AG04449 (cell line): ENCODE results near the gene RPS3A.

Source experiments
- CTCF ChIA-PET: fragments of 350-600 bp; formaldehyde crosslinking; extraction: SDS; loops from one replicate; lab custom pipeline; 2021; ENCODE audit warnings: antibody characterized with exemption; lab: Yijun Ruan, JAX
- POLR2A ChIA-PET: fragments of 400-600, 350-600 bp; formaldehyde crosslinking; extraction: SDS; loops from one replicate; lab custom pipeline; 2020; ENCODE audit warnings: antibody characterized with exemption, inconsistent platforms; lab: Yijun Ruan, JAX
- DNase-seq: peaks from one replicate; pipeline ENCODE4 v3.0.0-alpha.2; 2010; ENCODE audit warnings: low read depth, low spot score
- H3K4me3 ChIP-seq: 2 replicates; pipeline ENCODE4 v1.5.1; 2011; ENCODE audit warnings: low read depth, mild to moderate bottlenecking, control low read depth, low read length
- TF ChIP-seq, protein P1 (sequence below): IDR thresholded peaks from one replicate; pipeline ENCODE4 v1.5.1; 2011; ENCODE audit warnings: mild to moderate bottlenecking, moderate library complexity, low read length, control low read depth, inconsistent platforms; ENCODE audit not compliant: insufficient read depth; ENCODE audit errors: missing control alignments

RPS3A gene

DNA sequence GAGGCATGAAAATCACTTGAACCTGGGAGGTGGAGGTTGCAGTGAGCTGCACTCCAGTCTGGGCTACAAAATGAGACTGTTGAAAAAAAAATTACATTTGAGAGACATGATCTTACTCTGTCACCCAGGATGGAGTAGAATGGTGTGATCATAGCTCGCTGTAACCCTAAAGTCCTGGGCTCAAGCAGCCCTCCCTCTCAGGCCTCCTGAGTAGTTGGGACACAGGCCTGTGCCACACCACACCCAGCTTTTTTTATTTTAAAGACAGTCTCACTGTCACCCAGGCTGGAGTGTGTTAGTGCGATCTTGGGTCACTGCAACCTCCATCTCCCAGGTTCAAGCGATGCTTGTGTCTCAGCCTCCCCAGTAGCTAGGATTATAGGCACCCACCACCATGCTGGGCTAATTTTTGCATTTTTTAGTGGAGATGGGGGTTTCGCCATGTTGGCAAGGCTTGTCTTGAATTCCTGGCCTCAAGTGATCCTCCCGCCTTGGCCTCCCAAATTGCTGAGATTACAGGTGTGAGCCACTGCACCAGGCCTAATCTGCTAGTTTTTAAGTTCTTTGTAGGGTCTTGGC lies 6.1 kb downstream of the RPS3A start:
- ChIA-PET CTCF (interaction anchor here (2.3 kb wide), 1 partner anchor 12 kb away, joined by 12 read pairs; no protein-coding TSS in a partner anchor), POLR2A (interaction anchor here (1.5 kb wide), 1 partner anchor 12 kb away, joined by 3 read pairs; no protein-coding TSS in a partner anchor)
- no peak overlapping the region for H3K4me3 ChIP-seq
- TF ChIP-seq, protein P1, sequence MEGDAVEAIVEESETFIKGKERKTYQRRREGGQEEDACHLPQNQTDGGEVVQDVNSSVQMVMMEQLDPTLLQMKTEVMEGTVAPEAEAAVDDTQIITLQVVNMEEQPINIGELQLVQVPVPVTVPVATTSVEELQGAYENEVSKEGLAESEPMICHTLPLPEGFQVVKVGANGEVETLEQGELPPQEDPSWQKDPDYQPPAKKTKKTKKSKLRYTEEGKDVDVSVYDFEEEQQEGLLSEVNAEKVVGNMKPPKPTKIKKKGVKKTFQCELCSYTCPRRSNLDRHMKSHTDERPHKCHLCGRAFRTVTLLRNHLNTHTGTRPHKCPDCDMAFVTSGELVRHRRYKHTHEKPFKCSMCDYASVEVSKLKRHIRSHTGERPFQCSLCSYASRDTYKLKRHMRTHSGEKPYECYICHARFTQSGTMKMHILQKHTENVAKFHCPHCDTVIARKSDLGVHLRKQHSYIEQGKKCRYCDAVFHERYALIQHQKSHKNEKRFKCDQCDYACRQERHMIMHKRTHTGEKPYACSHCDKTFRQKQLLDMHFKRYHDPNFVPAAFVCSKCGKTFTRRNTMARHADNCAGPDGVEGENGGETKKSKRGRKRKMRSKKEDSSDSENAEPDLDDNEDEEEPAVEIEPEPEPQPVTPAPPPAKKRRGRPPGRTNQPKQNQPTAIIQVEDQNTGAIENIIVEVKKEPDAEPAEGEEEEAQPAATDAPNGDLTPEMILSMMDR: no peak
- no peak for DNase-seq

DNA sequence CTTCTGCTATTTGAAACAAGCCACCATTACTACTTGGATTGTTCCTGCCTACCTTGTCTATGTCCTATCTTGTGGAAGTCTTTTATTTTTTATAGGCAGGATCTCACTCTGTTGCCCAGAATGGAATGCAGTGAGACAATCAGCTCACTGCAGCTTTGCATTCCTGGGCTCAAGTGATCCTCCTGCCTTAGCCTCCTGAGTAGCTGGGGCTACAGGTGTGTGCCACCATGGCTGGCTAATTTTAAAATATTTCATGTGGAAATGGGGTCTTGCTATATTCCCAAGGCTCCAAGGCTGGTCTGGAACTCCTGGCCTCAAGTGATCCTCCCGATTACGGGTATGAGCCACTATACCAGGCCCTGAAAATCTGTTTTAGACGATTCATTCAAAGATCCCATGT lies 7.6 kb downstream of the RPS3A start:
- TF ChIP-seq, protein P1: no peak
- POLR2A ChIA-PET: no interaction called here
- DNase-seq: no peak
- CTCF ChIA-PET: interaction anchor here (0.9 kb wide), 1 partner anchor 8 kb away, joined by 4 read pairs; no protein-coding TSS in a partner anchor
- H3K4me3 ChIP-seq: no peak overlapping the region

DNA sequence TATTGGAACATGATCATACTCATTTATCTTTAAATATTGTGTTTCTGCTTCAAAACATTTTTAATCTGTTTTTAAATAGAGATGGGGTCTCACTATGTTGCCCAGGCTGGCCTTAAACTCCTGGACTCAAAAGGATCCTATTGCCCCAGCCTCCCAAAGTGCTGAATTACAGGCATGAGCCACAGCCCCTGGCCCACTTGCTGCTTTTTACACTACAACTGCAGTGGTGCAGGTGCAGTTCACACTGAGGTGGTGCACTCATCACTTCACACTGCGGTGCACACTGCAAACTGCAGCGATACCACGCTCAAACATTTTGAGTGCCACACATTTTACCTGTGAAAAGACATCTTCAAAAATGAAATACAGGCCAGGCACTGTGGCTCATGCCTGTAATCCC lies 10.8 kb downstream of the RPS3A start:
- ChIA-PET CTCF (interaction anchor here (1.7 kb wide), 1 partner anchor 11 kb away, joined by 5 read pairs; the partner anchor contains the start of gene RPS3A), POLR2A (no interaction called here)
- no peak overlapping the region for H3K4me3 ChIP-seq
- no peak for DNase-seq
- TF ChIP-seq, protein P1: no peak

DNA sequence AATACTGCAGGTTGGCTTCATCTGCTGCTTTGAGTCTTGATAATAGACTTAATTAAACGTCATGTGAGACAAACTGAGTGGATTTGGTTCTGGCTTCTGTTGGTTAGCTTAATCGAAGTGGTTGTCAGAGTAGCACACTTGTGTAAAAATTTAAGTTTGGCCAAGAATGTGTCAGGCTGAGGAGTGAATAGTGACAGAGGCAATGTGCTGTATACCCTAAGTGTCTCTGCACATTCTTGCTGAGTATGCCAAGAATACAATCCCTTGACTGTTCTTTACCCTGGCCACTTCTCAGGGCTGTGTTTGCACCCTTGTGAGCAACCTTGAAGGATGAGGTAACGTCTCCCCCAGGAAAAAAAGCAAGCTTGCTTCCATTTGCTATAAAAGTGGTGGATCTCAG lies 14.9 kb downstream of the RPS3A start:
- ChIA-PET CTCF (interaction anchor here (0.7 to 1.5 kb wide), 7 partner anchors 8 to 498 kb away, joined by 3 to 4 read pairs (median 3); partner anchors contain the start of gene RPS3A), POLR2A (no interaction called here)
- TF ChIP-seq, protein P1: no peak
- no peak overlapping the region for H3K4me3 ChIP-seq
- DNase-seq: no peak

DNA sequence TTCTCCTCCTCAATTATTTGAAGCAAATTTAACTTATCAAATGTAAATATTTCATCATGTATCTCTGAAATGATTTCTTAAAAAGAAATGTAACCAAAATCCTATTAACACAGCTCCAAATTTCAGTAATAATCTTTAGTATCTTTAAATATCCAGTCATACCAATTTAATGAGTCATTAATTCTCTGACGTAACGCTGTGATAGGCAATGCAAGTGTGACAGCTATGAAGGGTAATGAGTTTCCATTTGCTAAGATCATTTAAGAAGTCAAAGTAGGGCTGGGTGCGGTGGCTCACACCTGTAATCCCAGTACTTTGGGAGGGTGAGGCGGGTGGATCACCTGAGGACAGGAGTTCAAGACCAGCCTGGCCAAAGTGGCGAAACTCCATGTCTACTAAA lies 15.6 kb downstream of the RPS3A start:
- ChIA-PET CTCF (interaction anchor here (0.7 to 1.4 kb wide), 6 partner anchors 9 to 498 kb away, joined by 3 to 4 read pairs (median 4); partner anchors contain the start of gene RPS3A), POLR2A (no interaction called here)
- no peak for DNase-seq
- H3K4me3 ChIP-seq: no peak overlapping the region
- TF ChIP-seq, protein P1: no peak

DNA sequence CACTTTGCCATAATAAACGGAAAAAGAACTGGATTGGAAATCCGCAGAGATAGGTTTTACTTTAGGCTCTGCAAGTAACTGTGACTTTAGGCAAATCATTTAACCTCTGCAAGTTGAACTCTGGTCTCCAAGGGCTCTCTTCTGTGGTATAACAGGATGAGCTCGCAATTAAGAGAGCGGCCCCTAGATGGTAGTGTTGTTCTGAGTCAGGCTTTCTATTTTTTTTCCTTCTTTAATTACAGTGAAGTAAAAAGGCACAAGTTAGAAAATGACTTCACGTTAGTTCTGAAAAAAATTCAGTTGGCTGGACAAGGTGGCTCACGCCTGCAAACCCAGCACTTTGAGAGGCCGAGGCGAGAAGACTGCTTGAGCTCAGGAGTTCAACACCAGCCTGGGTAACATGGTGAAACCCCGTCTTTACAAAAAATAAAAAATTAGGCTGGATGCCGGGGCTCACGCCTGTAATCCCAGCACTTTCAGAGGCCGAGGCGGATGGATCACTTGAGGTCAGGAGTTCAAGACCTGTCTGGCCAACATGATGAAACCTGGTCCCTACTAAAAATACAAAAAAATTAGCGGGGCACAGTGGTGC lies 18.0 kb downstream of the RPS3A start:
- ChIA-PET CTCF (interaction anchor here (0.5 to 2.8 kb wide), 47 partner anchors 9 to 1241 kb away, joined by 3 to 26 read pairs (median 4); partner anchors contain the start of gene SH3D19), POLR2A (interaction anchor here (1.0 kb wide), 1 partner anchor 12 kb away, joined by 3 read pairs; no protein-coding TSS in a partner anchor)
- DNase-seq: peak; percentile 23
- H3K4me3 ChIP-seq: no peak overlapping the region
- TF ChIP-seq, protein P1: peak; percentile 56
